ENCODE measurements around the gene RBM41. TPM values are rescaled to one million over a fixed set of nuclear protein-coding genes. Genes with fewer than 3 reads are reported as not detected.

RBM41 gene
- total and polyA plus RNA-seq, 2 experiments from 2014 or later = 20.0 to 21.9 TPM

GRCh38 chrX:107168257-107168656 is 49.6 kb upstream of the RBM41 start (continued):
- TF ChIP-seq ZNF462 (CRISPR knock-in tag; IDR thresholded peaks at IDR 0.05) (no peak), CREB1 (CRISPR knock-in tag; IDR thresholded peaks at IDR 0.05; ENCODE audit: low read depth) (no peak), ZNF114 (CRISPR knock-in tag; IDR thresholded peaks at IDR 0.05) (no peak), ZNF331 (CRISPR knock-in tag; IDR thresholded peaks at IDR 0.05; ENCODE audit: low read depth) (no peak), REST (IDR thresholded peaks at IDR 0.05; ENCODE audit: unreplicated experiment) (no peak), POLR2AphosphoS5 (IDR thresholded peaks at IDR 0.05; ENCODE audit: low read depth) (no peak), JUNB (IDR thresholded peaks at IDR 0.05; ENCODE audit: unreplicated experiment) (no peak), EZH2 (IDR thresholded peaks at IDR 0.05; ENCODE audit: low read depth, unreplicated experiment) (no peak)
